Measurements from ENCODE around the gene DCC.

DNA sequence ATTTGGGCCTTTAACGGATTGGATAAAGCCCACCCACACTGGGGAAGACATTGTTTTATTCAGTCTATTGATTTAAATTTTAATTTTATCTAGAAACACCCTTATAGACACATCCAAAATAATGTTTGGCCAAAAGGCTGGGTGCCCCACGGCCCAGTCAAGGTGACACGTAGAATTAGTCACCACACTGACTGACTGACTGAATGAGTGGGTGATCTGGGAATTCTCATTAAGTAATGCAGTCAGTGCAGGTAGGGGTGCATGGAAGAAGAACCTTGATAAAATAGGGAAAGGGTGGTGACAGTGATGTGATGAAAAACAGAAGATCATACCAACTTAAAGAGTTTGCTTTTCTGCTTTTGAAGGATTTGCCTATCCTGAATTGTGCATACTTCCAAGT is 554.8 kb downstream of the DCC start:
- TF ChIP-seq JUN (CRISPR knock-in tag; IDR thresholded peaks at IDR 0.05), result no peak
- TF ChIP-seq, protein P1, sequence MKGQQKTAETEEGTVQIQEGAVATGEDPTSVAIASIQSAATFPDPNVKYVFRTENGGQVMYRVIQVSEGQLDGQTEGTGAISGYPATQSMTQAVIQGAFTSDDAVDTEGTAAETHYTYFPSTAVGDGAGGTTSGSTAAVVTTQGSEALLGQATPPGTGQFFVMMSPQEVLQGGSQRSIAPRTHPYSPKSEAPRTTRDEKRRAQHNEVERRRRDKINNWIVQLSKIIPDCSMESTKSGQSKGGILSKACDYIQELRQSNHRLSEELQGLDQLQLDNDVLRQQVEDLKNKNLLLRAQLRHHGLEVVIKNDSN (CRISPR knock-in tag; IDR thresholded peaks at IDR 0.05), result no peak
- TF ChIP-seq, protein P2, sequence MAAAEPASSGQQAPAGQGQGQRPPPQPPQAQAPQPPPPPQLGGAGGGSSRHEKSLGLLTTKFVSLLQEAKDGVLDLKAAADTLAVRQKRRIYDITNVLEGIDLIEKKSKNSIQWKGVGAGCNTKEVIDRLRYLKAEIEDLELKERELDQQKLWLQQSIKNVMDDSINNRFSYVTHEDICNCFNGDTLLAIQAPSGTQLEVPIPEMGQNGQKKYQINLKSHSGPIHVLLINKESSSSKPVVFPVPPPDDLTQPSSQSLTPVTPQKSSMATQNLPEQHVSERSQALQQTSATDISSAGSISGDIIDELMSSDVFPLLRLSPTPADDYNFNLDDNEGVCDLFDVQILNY (CRISPR knock-in tag; IDR thresholded peaks at IDR 0.05), result no peak
- TF ChIP-seq CTCF (IDR thresholded peaks at IDR 0.05), result no peak
- no peak for TF ChIP-seq ZBTB21 (CRISPR knock-in tag; IDR thresholded peaks at IDR 0.05; ENCODE audit: borderline replicate concordance)
- TF ChIP-seq ZNF263 (CRISPR knock-in tag; IDR thresholded peaks at IDR 0.05; ENCODE audit: low read depth), result no peak
- TF ChIP-seq CREB1 (CRISPR knock-in tag; IDR thresholded peaks at IDR 0.05), result no peak
